Measurements from ENCODE around the gene SEPTIN10. TPM values are rescaled to one million over a fixed set of nuclear protein-coding genes. Genes with fewer than 3 reads are reported as not detected.

SEPTIN10 gene
- total RNA-seq, 1 donor from 2014 or later: 63.1 TPM

DNA sequence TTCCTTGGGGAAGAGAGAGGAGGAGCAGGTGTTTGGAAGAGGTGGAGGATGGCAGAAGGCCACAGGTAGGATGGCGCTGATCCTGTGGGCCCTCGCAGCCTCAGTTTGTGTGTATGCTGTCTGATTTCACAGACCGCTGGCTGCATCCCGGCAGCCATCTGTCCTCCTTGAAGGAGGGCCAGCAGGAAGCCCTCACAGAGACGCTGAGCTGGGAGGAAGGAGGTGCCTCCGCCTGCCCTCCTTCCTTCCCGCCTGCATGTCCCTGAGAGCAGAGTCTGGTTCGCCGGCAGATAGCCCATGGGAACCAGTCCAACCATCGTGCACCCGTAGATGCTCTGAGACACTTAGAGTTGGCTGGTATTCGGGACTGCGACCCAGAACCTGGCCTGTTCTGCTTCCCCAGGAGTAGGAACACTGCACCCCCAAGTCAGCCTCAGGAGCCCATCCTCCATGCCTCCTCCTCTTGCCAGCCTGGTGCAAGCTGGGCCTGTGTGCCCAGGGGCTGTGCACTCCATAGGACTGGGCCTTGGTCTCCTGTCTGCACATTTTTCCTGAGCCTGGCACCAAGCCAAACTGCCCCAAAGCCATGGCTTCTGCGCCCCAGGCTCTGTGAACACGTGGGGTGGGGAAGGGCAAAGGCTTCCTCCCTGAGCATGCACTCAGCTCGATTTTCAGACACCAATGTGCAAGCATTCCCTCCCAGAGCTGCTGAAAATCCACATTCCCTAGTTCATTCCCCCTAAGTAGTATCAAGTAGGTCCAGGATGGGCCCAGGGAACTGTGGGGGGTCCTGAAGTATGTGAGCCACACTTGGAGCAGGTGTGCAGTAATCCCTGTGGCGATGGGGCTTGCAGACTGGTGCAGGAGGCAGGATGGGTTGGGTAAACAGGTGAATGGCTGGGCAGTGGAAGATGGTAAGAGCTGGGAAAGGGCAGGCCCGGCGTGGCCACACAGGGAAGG is 115.6 kb downstream of the SEPTIN10 start:
- no peak for DNase-seq (ENCODE audit: low spot score)

DNA sequence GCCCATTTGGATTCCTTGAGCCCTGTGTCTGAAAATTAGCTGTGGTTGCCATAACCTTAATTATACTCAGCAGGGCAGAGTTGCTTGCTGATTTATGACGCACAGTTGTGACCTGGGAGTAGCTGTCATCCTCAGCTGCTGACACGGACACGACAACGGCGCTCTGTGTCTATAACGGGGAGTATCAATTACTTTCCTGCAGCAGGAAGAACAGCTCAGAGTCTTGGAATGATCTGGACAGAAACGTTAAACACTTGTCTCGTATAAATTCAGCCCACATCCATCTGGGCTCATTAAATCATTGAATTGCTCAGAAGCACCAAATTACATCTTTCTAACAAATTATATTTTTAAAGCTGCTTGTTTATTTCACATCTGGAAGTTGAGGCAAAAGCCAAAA is 116.3 kb downstream of the SEPTIN10 start:
- DNase-seq (ENCODE audit: low spot score): no peak

- no peak for DNase-seq (ENCODE audit: low spot score)
Observed at GRCh38 chr2:109494351-109494750, 119.4 kb downstream of the SEPTIN10 start.

- no peak for DNase-seq (ENCODE audit: low spot score)
Observed at GRCh38 chr2:109493176-109493935, 120.4 kb downstream of the SEPTIN10 start.

Other genes with a start within 250 kb of the SEPTIN10 start
- 19.4 TPM for gene SOWAHC, start 398 bp upstream of the SEPTIN10 start, total RNA-seq
- gene RGPD5, start 180.3 kb upstream of the SEPTIN10 start, total RNA-seq: 53.6 TPM

All from mucosa of gallbladder (tissue), 1 donor.